SK-N-SH (cell line): ENCODE data around the gene KLHL7. TPM values are rescaled to one million over a fixed set of nuclear protein-coding genes. Genes with fewer than 3 reads are reported as not detected.

ENCODE experiments used
- CTCF ChIA-PET: fragments of 300-600, 350-600 bp; formaldehyde crosslinking; extraction: SDS; loops from one replicate; lab custom pipeline; 2021; lab: Yijun Ruan, JAX
- POLR2A ChIA-PET: fragments of 350-600 bp; sonication (Branson Sonifier 250); formaldehyde crosslinking; extraction: SDS; loops from one replicate; lab custom pipeline; 2020; ENCODE audit warnings: antibody characterized with exemption, inconsistent platforms; lab: Yijun Ruan, JAX
- DNase-seq: peaks from one replicate; pipeline ENCODE4 v3.0.0; 2012
- H2AFZ ChIP-seq: fragments of 200-600 bp; sonication (generic); 2 replicates; pipeline ENCODE4 v1.8.1; 2016; ENCODE audit warnings: antibody characterized with exemption, mild to moderate bottlenecking, low read depth
- H3F3A ChIP-seq: fragments of 200-600 bp; sonication (generic); replicated peaks from 2 replicates; pipeline ENCODE3; 2016; ENCODE audit warnings: antibody characterized with exemption, mild to moderate bottlenecking; ENCODE audit not compliant: insufficient read depth
- H3K27ac ChIP-seq, 2 experiments: fragments of 200-500 bp in 1 of 2; fragments of 200-600 bp in 1 of 2; sonication (Bioruptor generic) in 1 of 2; sonication (generic), shearing (Covaris generic) in 1 of 2; 2 replicates each; pipeline versions ENCODE4 v1.5.1 to v1.6.1; 2014 to 2016; ENCODE audit warnings: low read depth in 2 of 2, inconsistent platforms in 1 of 2, low read length in 1 of 2, mild to moderate bottlenecking in 1 of 2, mixed read lengths in 1 of 2
- H3K27me3 ChIP-seq: fragments of 200-600 bp; sonication (generic), shearing (Covaris generic); 2 replicates; pipeline ENCODE4 v1.6.1; 2016; ENCODE audit warnings: mixed run types; ENCODE audit not compliant: insufficient read depth
- H3K36me3 ChIP-seq, 2 experiments: fragments of 200-500 bp in 1 of 2; fragments of 200-600 bp in 1 of 2; sonication (Bioruptor generic) in 1 of 2; sonication (generic) in 1 of 2; replicated peaks in 1 of 2; 2 replicates each; pipeline versions ENCODE3 to v1.5.1; 2014 to 2016; ENCODE audit warnings: low read length in 1 of 2, mild to moderate bottlenecking in 1 of 2; ENCODE audit not compliant: insufficient read depth in 2 of 2, control insufficient read depth in 1 of 2
- H3K4me1 ChIP-seq, 2 experiments: fragments of 200-500 bp in 1 of 2; fragments of 200-600 bp in 1 of 2; sonication (Bioruptor generic) in 1 of 2; sonication (generic), shearing (Covaris generic) in 1 of 2; 2 replicates each; pipeline versions ENCODE4 v1.5.1 to v1.6.1; 2014 to 2016; ENCODE audit warnings: low read depth in 1 of 2, low read length in 1 of 2, mixed run types in 1 of 2; ENCODE audit not compliant: insufficient read depth in 2 of 2, control insufficient read depth in 1 of 2
- H3K4me2 ChIP-seq: fragments of 200-600 bp; sonication (generic), shearing (Covaris generic); 2 replicates; pipeline ENCODE4 v1.6.1; 2017; ENCODE audit warnings: mixed run types
- H3K4me3 ChIP-seq, 2 experiments: fragments of 200-500 bp in 1 of 2; fragments of 200-600 bp in 1 of 2; sonication (Bioruptor generic) in 1 of 2; sonication (generic), shearing (Covaris generic) in 1 of 2; 2 replicates each; pipeline versions ENCODE4 v1.5.1 to v1.8.1; 2014 to 2016; ENCODE audit warnings: low read depth in 2 of 2, inconsistent platforms in 1 of 2, low read length in 1 of 2, mild to moderate bottlenecking in 1 of 2, mixed read lengths in 1 of 2, moderate library complexity in 1 of 2
- H3K79me2 ChIP-seq: fragments of 200-600 bp; sonication (generic); 2 replicates; pipeline ENCODE4 v1.8.1; 2017; ENCODE audit warnings: mild to moderate bottlenecking; ENCODE audit not compliant: insufficient read depth
- H3K9ac ChIP-seq: fragments of 200-600 bp; sonication (generic); 2 replicates; pipeline ENCODE4 v1.6.1; 2017; ENCODE audit warnings: mixed run types
- H3K9me2 ChIP-seq: fragments of 200-600 bp; sonication (generic); 2 replicates; pipeline ENCODE4 v1.6.1; 2017; ENCODE audit warnings: mixed run types
- H3K9me3 ChIP-seq: fragments of 200-600 bp; sonication (generic); 2 replicates; pipeline ENCODE4 v1.6.1; 2017; ENCODE audit warnings: mixed run types, mild to moderate bottlenecking, moderate library complexity
- H4K20me1 ChIP-seq: fragments of 200-600 bp; sonication (generic); 2 replicates; pipeline ENCODE4 v1.6.1; 2017; ENCODE audit warnings: mild to moderate bottlenecking, mixed run types; ENCODE audit not compliant: insufficient read depth
- CHD2 ChIP-seq: fragments of 150-350 bp; IDR thresholded peaks from 2 replicates; pipeline ENCODE4 v1.6.1; 2018; ENCODE audit warnings: low read length; ENCODE audit not compliant: partially characterized antibody
- FOXJ3 ChIP-seq: sonication (generic); formaldehyde crosslinking; IDR thresholded peaks from 2 replicates; pipeline ENCODE4 v1.5.1; 2020; ENCODE audit warnings: mild to moderate bottlenecking, missing genetic modification reagents
- JUND ChIP-seq: IDR thresholded peaks from 2 replicates; pipeline ENCODE4 v1.4.0; 2012
- NRF1 ChIP-seq: IDR thresholded peaks from 2 replicates; pipeline ENCODE4 v1.6.1; 2012; ENCODE audit warnings: low read depth, mild to moderate bottlenecking, low read length
- REST ChIP-seq: IDR thresholded peaks from 2 replicates; pipeline ENCODE4 v1.6.1; 2012; ENCODE audit warnings: mild to moderate bottlenecking, low read depth, low read length, moderate library complexity
- RFX5 ChIP-seq: IDR thresholded peaks from 2 replicates; pipeline ENCODE4 v1.6.1; 2012; ENCODE audit warnings: mild to moderate bottlenecking, improper control_type of control experiment, low read length
- RXRA ChIP-seq: IDR thresholded peaks from 2 replicates; pipeline ENCODE4 v1.4.0; 2012; ENCODE audit warnings: low read depth, mild to moderate bottlenecking, borderline replicate concordance
- SIN3A ChIP-seq: IDR thresholded peaks from 2 replicates; pipeline ENCODE4 v1.6.1; 2012; ENCODE audit warnings: low read depth, mild to moderate bottlenecking, low read length, moderate library complexity, borderline replicate concordance
- SMC3 ChIP-seq: IDR thresholded peaks from 2 replicates; pipeline ENCODE4 v1.6.1; 2012; ENCODE audit warnings: low read depth, low read length, improper control_type of control experiment
- TAF1 ChIP-seq: IDR thresholded peaks from 2 replicates; pipeline ENCODE4 v1.6.1; 2012; ENCODE audit warnings: low read depth, mild to moderate bottlenecking, low read length, moderate library complexity, borderline replicate concordance
- TEAD4 ChIP-seq: IDR thresholded peaks from 2 replicates; pipeline ENCODE4 v1.4.0; 2012; ENCODE audit warnings: mild to moderate bottlenecking, borderline replicate concordance; ENCODE audit not compliant: insufficient read depth
- USF1 ChIP-seq: IDR thresholded peaks from 2 replicates; pipeline ENCODE4 v1.4.0; 2012; ENCODE audit warnings: low read depth, borderline replicate concordance
- USF2 ChIP-seq: fragments of 150-350 bp; IDR thresholded peaks from 2 replicates; pipeline ENCODE4 v1.6.1; 2017; ENCODE audit warnings: antibody characterized with exemption, low read length, low read depth, borderline replicate concordance
- WGBS: methylation state at CpG from one replicate; pipeline ENCODE4 v1.1.6; 2017; ENCODE audit warnings: low lambda C conversion rate; 5-methylcytosine and 5-hydroxymethylcytosine counted together
- polyA plus RNA-seq, 3 experiments: library from polyadenylated mRNA; depleted of rRNA; stranded (reverse); fragments of >200 nt; gene quantifications; 2 replicates each; pipeline ENCODE4 v1.2.3, GENCODE V29; 2012

The KLHL7 gene
- polyA plus RNA-seq, 1 of the 3 experiments (the other 2 are of a cell fraction): 30.8 TPM

- H3K4me3 ChIP-seq: no peak overlapping the region
- no peaks in the 10 kb centered on the region for H4K20me1 ChIP-seq
- ChIA-PET CTCF (interaction anchor here (1.0 to 2.2 kb wide), 5 partner anchors 11 to 120 kb away, joined by 3 to 8 read pairs (median 4); no protein-coding TSS in a partner anchor), POLR2A (no interaction called here)
- no peak overlapping the region for H3K9ac ChIP-seq
- no peak overlapping the region for H3K4me2 ChIP-seq
- DNase-seq: no peak
- TF ChIP-seq CHD2 (no peak), RXRA (no peak), TEAD4 (no peak), USF2 (no peak), FOXJ3 (CRISPR knock-in tag) (no peak), SIN3A (no peak), USF1 (no peak), NRF1 (no peak), RFX5 (no peak), JUND (no peak), SMC3 (no peak), TAF1 (no peak), REST (no peak)
- H3K36me3 ChIP-seq: peaks cover 16 to 17% of the 10 kb centered on the region in 2 experiments
- peaks cover 5% of the 10 kb centered on the region for H3F3A ChIP-seq
- no peaks in the 10 kb centered on the region for H3K27me3 ChIP-seq
- H3K27ac ChIP-seq: peak overlapping the region in 1 of 2 experiments; percentile 86; a peak in 2 of 4 replicates
- H3K79me2 ChIP-seq: no peaks in the 10 kb centered on the region
- H3K9me2 ChIP-seq: no peaks in the 10 kb centered on the region
- WGBS: 90% methylated on average over 2 of the region's 2 CpGs
- H2AFZ ChIP-seq: no peak overlapping the region
- H3K4me1 ChIP-seq: peaks cover 0 to 14% of the 10 kb centered on the region in 2 experiments; a peak in 2 of 4 replicates
- no peaks in the 10 kb centered on the region for H3K9me3 ChIP-seq
Observed at GRCh38 chr7:23205577-23205908, 100.0 kb downstream of the KLHL7 start.
